ENCODE data around the gene FUNDC2. TPM values are rescaled to one million over a fixed set of nuclear protein-coding genes. Genes with fewer than 3 reads are reported as not detected.

Gene FUNDC2
- total and polyA plus RNA-seq, 10 of the 15 experiments (the other 5 are each of a cell fraction or from before 2014, with no cell fraction given): 70.5 to 353 (median 165) TPM

- TF ChIP-seq SREBF2 (IDR thresholded peaks at IDR 0.05; ENCODE audit: low read length): no peak
- TF ChIP-seq IRF4 (IDR thresholded peaks at IDR 0.05; ENCODE audit: low read depth, low read length): no peak
- no peak for TF ChIP-seq CHD1 (IDR thresholded peaks at IDR 0.05; ENCODE audit: low read depth, low read length)
- no peak for TF ChIP-seq PBX3 (IDR thresholded peaks at IDR 0.05; ENCODE audit: insufficient replicate concordance, low read depth, low read length)
- no peak for TF ChIP-seq KAT2A (conservative IDR thresholded peaks at IDR 0.05; ENCODE audit: control insufficient read depth, low read depth, low read length)
- no peak for TF ChIP-seq ASH2L (IDR thresholded peaks at IDR 0.05; ENCODE audit: borderline replicate concordance, low read depth)
- TF ChIP-seq ZNF274 (IDR thresholded peaks at IDR 0.05; ENCODE audit: insufficient read depth, insufficient read length): no peak
- TF ChIP-seq BCL11A (IDR thresholded peaks at IDR 0.05; ENCODE audit: low read depth, low read length): peak; percentile 14; the same call in 1 of the 2 replicates
- peak; percentile 32; the same call in 1 of the 2 replicates for TF ChIP-seq ZNF217 (IDR thresholded peaks at IDR 0.05)
- TF ChIP-seq ZNF384 (IDR thresholded peaks at IDR 0.05; ENCODE audit: borderline replicate concordance, low read depth, low read length): no peak
- TF ChIP-seq, protein P1, sequence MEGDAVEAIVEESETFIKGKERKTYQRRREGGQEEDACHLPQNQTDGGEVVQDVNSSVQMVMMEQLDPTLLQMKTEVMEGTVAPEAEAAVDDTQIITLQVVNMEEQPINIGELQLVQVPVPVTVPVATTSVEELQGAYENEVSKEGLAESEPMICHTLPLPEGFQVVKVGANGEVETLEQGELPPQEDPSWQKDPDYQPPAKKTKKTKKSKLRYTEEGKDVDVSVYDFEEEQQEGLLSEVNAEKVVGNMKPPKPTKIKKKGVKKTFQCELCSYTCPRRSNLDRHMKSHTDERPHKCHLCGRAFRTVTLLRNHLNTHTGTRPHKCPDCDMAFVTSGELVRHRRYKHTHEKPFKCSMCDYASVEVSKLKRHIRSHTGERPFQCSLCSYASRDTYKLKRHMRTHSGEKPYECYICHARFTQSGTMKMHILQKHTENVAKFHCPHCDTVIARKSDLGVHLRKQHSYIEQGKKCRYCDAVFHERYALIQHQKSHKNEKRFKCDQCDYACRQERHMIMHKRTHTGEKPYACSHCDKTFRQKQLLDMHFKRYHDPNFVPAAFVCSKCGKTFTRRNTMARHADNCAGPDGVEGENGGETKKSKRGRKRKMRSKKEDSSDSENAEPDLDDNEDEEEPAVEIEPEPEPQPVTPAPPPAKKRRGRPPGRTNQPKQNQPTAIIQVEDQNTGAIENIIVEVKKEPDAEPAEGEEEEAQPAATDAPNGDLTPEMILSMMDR (IDR thresholded peaks at IDR 0.05 in 2 of 3, conservative IDR thresholded peaks at IDR 0.05 in 1 of 3; ENCODE audit: control insufficient read depth in 2 of 3, extremely low read depth in 1 of 3, insufficient read depth in 1 of 3, low read depth in 3 of 3, low read length in 3 of 3): peak; percentile 57 to 92 (median 77); a peak in 5 of 6 replicates
- TF ChIP-seq NR2C2 (IDR thresholded peaks at IDR 0.05; ENCODE audit: borderline replicate concordance, control insufficient read depth, insufficient read length, low read depth): no peak
- peak; percentile 85 for TF ChIP-seq RAD21 (IDR thresholded peaks at IDR 0.05; ENCODE audit: insufficient read depth, low read depth, low read length)
- no peak for TF ChIP-seq IKZF2 (IDR thresholded peaks at IDR 0.05)
- TF ChIP-seq CREM (IDR thresholded peaks at IDR 0.05; ENCODE audit: low read depth): no peak
- TF ChIP-seq SMC3 (IDR thresholded peaks at IDR 0.05; ENCODE audit: borderline replicate concordance, low read length): peak; percentile 81
- no peak for TF ChIP-seq IRF5 (IDR thresholded peaks at IDR 0.05; ENCODE audit: borderline replicate concordance)
- no peak for TF ChIP-seq ATF7 (IDR thresholded peaks at IDR 0.05; ENCODE audit: low read depth)
- no peak for TF ChIP-seq RBBP5 (conservative IDR thresholded peaks at IDR 0.05)
- TF ChIP-seq NFIC (IDR thresholded peaks at IDR 0.05; ENCODE audit: low read depth, low read length): no peak
- TF ChIP-seq SIX5 (IDR thresholded peaks at IDR 0.05; ENCODE audit: low read depth, low read length, severe bottlenecking): no peak
- no peak for TF ChIP-seq ZZZ3 (IDR thresholded peaks at IDR 0.05; ENCODE audit: control insufficient read depth, insufficient read length, low read depth)
- no peak for TF ChIP-seq NFYB (IDR thresholded peaks at IDR 0.05; ENCODE audit: insufficient read depth, low read depth, low read length)
- TF ChIP-seq BHLHE40 (IDR thresholded peaks at IDR 0.05; ENCODE audit: borderline replicate concordance in 1 of 2, low read depth in 2 of 2, low read length in 1 of 2): peak; percentile 23 to 30; a peak in 1 of 4 replicates
- no peak for TF ChIP-seq STAT3 (IDR thresholded peaks at IDR 0.05; ENCODE audit: low read depth, low read length)
- TF ChIP-seq ZNF24 (IDR thresholded peaks at IDR 0.05): 0 out of 2 replicates have a peak, but pooled peaks have one; percentile 26
- TF ChIP-seq KDM1A (IDR thresholded peaks at IDR 0.05; ENCODE audit: borderline replicate concordance): no peak
- no peak for TF ChIP-seq HDGF (IDR thresholded peaks at IDR 0.05)
Observed at GRCh38 chrX:154980330-154981115, 46.1 kb upstream of the FUNDC2 start (continued).
